Neuronal stem cell (in vitro differentiated cells): ENCODE measurements around the gene ADCY7.

Experiments
- DNase-seq: peaks from one replicate; pipeline ENCODE4 v3.0.0-alpha.2; 2013; ENCODE audit warnings: low spot score
- H2AFZ ChIP-seq: one replicate; pipeline ENCODE4 v1.6.1; 2013; ENCODE audit warnings: mild to moderate bottlenecking, low read length, inconsistent platforms
- H2AK5ac ChIP-seq: 2 replicates; pipeline ENCODE4 v1.6.1; 2013; ENCODE audit warnings: low read depth, mild to moderate bottlenecking, inconsistent platforms, low read length, moderate library complexity, mixed read lengths
- H2BK120ac ChIP-seq: 2 replicates; pipeline ENCODE4 v1.6.1; 2013; ENCODE audit warnings: low read depth, mild to moderate bottlenecking, inconsistent platforms, low read length, moderate library complexity, mixed read lengths
- H2BK12ac ChIP-seq: one replicate; pipeline ENCODE4 v1.6.1; 2013; ENCODE audit warnings: low read length, inconsistent platforms
- H2BK15ac ChIP-seq: 2 replicates; pipeline ENCODE4 v1.6.1; 2013; ENCODE audit warnings: mild to moderate bottlenecking, low read length, inconsistent platforms, mixed read lengths
- H2BK5ac ChIP-seq: one replicate; pipeline ENCODE4 v1.6.1; 2013; ENCODE audit warnings: inconsistent platforms, mild to moderate bottlenecking, low read length, moderate library complexity
- H3K14ac ChIP-seq: one replicate; pipeline ENCODE4 v1.6.1; 2013; ENCODE audit warnings: low read length, inconsistent platforms
- H3K18ac ChIP-seq: 2 replicates; pipeline ENCODE4 v1.6.1; 2013; ENCODE audit warnings: low read length, inconsistent platforms
- H3K23ac ChIP-seq: 2 replicates; pipeline ENCODE4 v1.6.1; 2013; ENCODE audit warnings: low read depth, mild to moderate bottlenecking, mixed read lengths, low read length, inconsistent platforms; ENCODE audit not compliant: poor library complexity
- H3K27ac ChIP-seq: replicated peaks from 3 replicates; pipeline ENCODE4 v1.5.1; 2013; ENCODE audit warnings: low read length, inconsistent platforms
- H3K27me3 ChIP-seq, 3 experiments: 2 replicates each; pipeline ENCODE4 v1.6.1; 2013; ENCODE audit warnings: low read length in 3 of 3, mild to moderate bottlenecking in 2 of 3, inconsistent platforms in 1 of 3, low read depth in 1 of 3, mixed read lengths in 1 of 3, moderate library complexity in 1 of 3; ENCODE audit not compliant: control insufficient read depth in 3 of 3, insufficient read depth in 3 of 3
- H3K36me3 ChIP-seq, 2 donors: replicated peaks in 1 of 2; 2 replicates each; pipeline ENCODE4 v1.6.1; 2013; ENCODE audit warnings: low read length in 2 of 2; ENCODE audit not compliant: control insufficient read depth in 2 of 2, insufficient read depth in 2 of 2
- H3K4ac ChIP-seq: 2 replicates; pipeline ENCODE4 v1.6.1; 2013; ENCODE audit warnings: inconsistent platforms, mild to moderate bottlenecking, low read length, moderate library complexity
- H3K4me1 ChIP-seq, 2 donors: 1 replicate in 1 of 2; 2 replicates in 1 of 2; pipeline ENCODE4 v1.6.1; 2013; ENCODE audit warnings: low read length in 2 of 2, low read depth in 1 of 2; ENCODE audit not compliant: control insufficient read depth in 2 of 2, insufficient read depth in 1 of 2
- H3K4me2 ChIP-seq: one replicate; pipeline ENCODE4 v1.6.1; 2013; ENCODE audit warnings: mild to moderate bottlenecking, low read length, inconsistent platforms; ENCODE audit not compliant: insufficient read depth, poor library complexity, severe bottlenecking
- H3K4me3 ChIP-seq, 2 donors: 2 replicates each; pipeline ENCODE4 v1.5.1; 2013; ENCODE audit warnings: low read length in 2 of 2, mild to moderate bottlenecking in 2 of 2, inconsistent platforms in 1 of 2, moderate library complexity in 1 of 2
- H3K79me1 ChIP-seq: one replicate; pipeline ENCODE4 v1.6.1; 2013; ENCODE audit warnings: low read depth, mild to moderate bottlenecking, inconsistent platforms, low read length, moderate library complexity
- H3K9ac ChIP-seq: one replicate; pipeline ENCODE4 v1.6.1; 2013; ENCODE audit warnings: mild to moderate bottlenecking, low read depth, low read length, inconsistent platforms; ENCODE audit not compliant: poor library complexity
- H3K9me3 ChIP-seq, 2 donors: replicated peaks in 1 of 2; 2 replicates each; pipeline versions ENCODE3 to v1.6.1; 2013; ENCODE audit warnings: low read length in 2 of 2, mild to moderate bottlenecking in 2 of 2, inconsistent platforms in 1 of 2, low read depth in 1 of 2, mixed read lengths in 1 of 2, moderate library complexity in 1 of 2; ENCODE audit not compliant: control insufficient read depth in 2 of 2, insufficient read depth in 1 of 2
- H4K8ac ChIP-seq: one replicate; pipeline ENCODE4 v1.6.1; 2013; ENCODE audit warnings: low read depth, mild to moderate bottlenecking, inconsistent platforms, low read length, moderate library complexity
- H4K91ac ChIP-seq: one replicate; pipeline ENCODE4 v1.6.1; 2013; ENCODE audit warnings: low read length, low read depth, mild to moderate bottlenecking, inconsistent platforms; ENCODE audit not compliant: poor library complexity
- WGBS, 2 donors: extraction: QIAGEN DNeasy Blood & Tissue Kit; methylation state at CpG; one replicate each; pipeline ENCODE4 v1.1.7; 2013; ENCODE audit warnings: missing lambda C conversion rate in 2 of 2, mixed read lengths in 1 of 2; ENCODE audit not compliant: insufficient read length in 2 of 2, insufficient replicate concordance in 1 of 2; ENCODE audit errors: extremely low coverage in 2 of 2; 5-methylcytosine and 5-hydroxymethylcytosine counted together

Gene ADCY7

DNA sequence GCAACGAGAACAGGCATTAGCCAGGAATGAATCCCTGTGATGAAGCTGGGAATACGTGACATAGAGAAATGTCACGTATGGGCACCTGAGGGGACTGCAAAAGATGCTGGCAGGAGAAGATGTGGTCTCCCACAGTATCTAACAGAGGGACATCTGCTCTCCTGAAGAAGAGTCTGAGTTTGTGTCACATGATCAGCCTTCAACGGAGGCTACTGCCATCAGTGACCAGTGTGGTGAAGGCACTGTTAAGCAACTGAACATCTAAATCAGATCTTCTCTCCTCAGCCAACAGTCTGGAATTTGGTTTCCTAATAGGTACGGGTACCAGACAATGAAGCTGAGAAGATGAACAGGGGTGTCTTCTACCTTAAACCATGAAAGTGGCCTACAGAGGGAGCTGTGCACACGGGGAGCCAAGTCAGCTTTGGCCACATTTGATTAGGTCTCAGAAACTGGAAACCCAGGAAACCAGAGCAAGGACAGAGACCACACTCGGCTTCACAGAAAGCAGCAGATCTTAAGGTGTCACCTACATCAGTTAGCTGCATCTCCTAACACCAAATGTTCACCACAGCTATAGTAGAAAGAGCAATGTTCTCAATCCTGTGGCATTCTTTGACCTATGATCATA is 60.6 kb downstream of the ADCY7 start:
- WGBS, 2 donors = no CpG with 5 or more reads among the region's 7 CpGs
- no peak overlapping the region for H2BK120ac ChIP-seq

GRCh38 chr16:50329446-50330189 is 63.3 kb downstream of the ADCY7 start:
- no peak overlapping the region for H2AK5ac ChIP-seq
- no peak overlapping the region for H2BK5ac ChIP-seq
- no peak overlapping the region for H3K14ac ChIP-seq
- no peak overlapping the region for H3K4ac ChIP-seq
- no peak overlapping the region for H2AFZ ChIP-seq
- peak overlapping the region in 1 of 2 donors; percentile 2 for H3K4me3 ChIP-seq
- no peak overlapping the region for H2BK12ac ChIP-seq
- WGBS, 2 donors = no CpG with 5 or more reads among the region's 11 CpGs
- no peak for DNase-seq
- H3K79me1 ChIP-seq = no peaks in the 10 kb centered on the region
- H3K23ac ChIP-seq = no peak overlapping the region
- H3K9ac ChIP-seq = no peak overlapping the region
- no peak overlapping the region for H3K27ac ChIP-seq
- no peak overlapping the region for H2BK15ac ChIP-seq
- no peaks in the 10 kb centered on the region for H3K27me3 ChIP-seq
- H4K8ac ChIP-seq = no peak overlapping the region
- peaks cover 24 to 97% of the 10 kb centered on the region in 2 donors for H3K36me3 ChIP-seq
- H3K18ac ChIP-seq = no peak overlapping the region
- H4K91ac ChIP-seq = no peak overlapping the region
- H3K9me3 ChIP-seq = peaks cover 0 to 3% of the 10 kb centered on the region in 2 donors
- H3K4me2 ChIP-seq = no peak overlapping the region
- no peaks in the 10 kb centered on the region for H3K4me1 ChIP-seq
- no peak overlapping the region for H2BK120ac ChIP-seq

More for the DNA sequence above, 60.6 kb downstream of the ADCY7 start:
- H3K9ac ChIP-seq = no peak overlapping the region
- H2AK5ac ChIP-seq = no peak overlapping the region
- no peak overlapping the region for H4K91ac ChIP-seq
- peak; percentile 8 for DNase-seq
- H3K4ac ChIP-seq = no peak overlapping the region
- no peak overlapping the region for H2BK15ac ChIP-seq
- H3K27ac ChIP-seq = no peak overlapping the region
- no peaks in the 10 kb centered on the region for H3K4me1 ChIP-seq
- H3K79me1 ChIP-seq = no peaks in the 10 kb centered on the region
- H3K4me3 ChIP-seq = no peak overlapping the region
- H3K23ac ChIP-seq = no peak overlapping the region
- no peak overlapping the region for H3K14ac ChIP-seq
- H3K18ac ChIP-seq = no peak overlapping the region
- no peaks in the 10 kb centered on the region for H3K9me3 ChIP-seq
- no peak overlapping the region for H4K8ac ChIP-seq
- no peak overlapping the region for H2BK12ac ChIP-seq
- no peak overlapping the region for H2AFZ ChIP-seq
- no peaks in the 10 kb centered on the region for H3K27me3 ChIP-seq
- H2BK5ac ChIP-seq = no peak overlapping the region
- peaks cover 29 to 97% of the 10 kb centered on the region in 2 donors for H3K36me3 ChIP-seq
- H3K4me2 ChIP-seq = no peak overlapping the region

DNA sequence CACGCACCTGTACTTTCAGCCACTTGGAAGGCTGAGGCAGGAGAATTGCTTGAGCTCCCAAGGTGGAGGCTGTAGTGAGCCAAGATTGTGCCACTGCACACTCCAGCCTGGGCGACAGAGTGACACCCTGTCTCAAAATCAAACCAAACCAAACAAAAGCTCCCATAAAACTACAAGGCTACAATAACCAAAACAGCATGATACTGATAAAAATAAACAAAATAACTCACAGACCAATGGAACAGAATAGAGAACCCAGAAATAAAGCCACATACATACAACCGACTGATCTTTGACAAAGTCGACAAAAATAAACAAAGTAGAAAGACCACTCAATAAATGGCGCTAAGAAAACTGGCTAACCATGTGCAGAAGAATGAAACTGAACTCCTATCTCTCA is 65.2 kb downstream of the ADCY7 start:
- Histone ChIP-seq H3K9ac (no peak overlapping the region), H3K18ac (no peak overlapping the region), H2AFZ (no peak overlapping the region), H2BK120ac (no peak overlapping the region), H4K8ac (no peak overlapping the region), H3K27ac (no peak overlapping the region), H4K91ac (no peak overlapping the region), H2BK15ac (no peak overlapping the region), H3K4me1 (no peaks in the 10 kb centered on the region), H2AK5ac (no peak overlapping the region), H3K27me3 (no peaks in the 10 kb centered on the region), H3K4me3 (no peak overlapping the region), H3K4me2 (no peak overlapping the region), H3K14ac (no peak overlapping the region), H3K36me3 (peaks cover 22 to 96% of the 10 kb centered on the region in 2 donors), H3K9me3 (peaks cover 0 to 3% of the 10 kb centered on the region in 2 donors), H2BK12ac (no peak overlapping the region), H3K23ac (no peak overlapping the region), H2BK5ac (no peak overlapping the region), H3K4ac (no peak overlapping the region), H3K79me1 (no peaks in the 10 kb centered on the region)
- DNase-seq = no peak
- WGBS, 2 donors = no CpG with 5 or more reads among the region's 5 CpGs

DNA sequence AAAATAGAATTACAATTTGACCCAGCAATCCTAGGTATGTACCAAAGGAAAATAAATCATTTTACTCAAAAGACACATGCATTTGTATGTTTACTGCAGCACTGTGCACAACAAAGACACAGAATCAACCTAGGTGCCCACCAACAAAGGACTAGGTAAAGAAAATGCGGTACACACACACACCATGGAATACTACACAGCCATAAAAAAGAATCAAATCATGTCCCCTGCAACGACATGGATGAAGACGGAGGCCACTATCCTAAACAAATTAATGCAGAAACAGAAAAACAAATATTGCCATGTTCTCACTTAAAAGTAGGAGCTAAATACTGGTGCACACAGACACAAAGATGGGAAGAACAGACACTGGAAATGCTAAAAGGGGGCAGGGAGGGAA is 66.2 kb downstream of the ADCY7 start:
- Histone ChIP-seq H3K14ac (no peak overlapping the region), H2BK120ac (no peak overlapping the region), H3K4me1 (no peaks in the 10 kb centered on the region), H4K8ac (no peak overlapping the region), H3K4me2 (no peak overlapping the region), H3K18ac (no peak overlapping the region), H3K4me3 (no peak overlapping the region), H2BK15ac (no peak overlapping the region), H3K27me3 (no peaks in the 10 kb centered on the region), H3K4ac (no peak overlapping the region), H3K23ac (no peak overlapping the region), H3K27ac (no peak overlapping the region), H2AK5ac (no peak overlapping the region), H3K36me3 (peaks cover 17 to 95% of the 10 kb centered on the region in 2 donors), H3K9me3 (peaks cover 0 to 3% of the 10 kb centered on the region in 2 donors), H4K91ac (no peak overlapping the region), H2AFZ (no peak overlapping the region), H2BK12ac (no peak overlapping the region), H2BK5ac (no peak overlapping the region), H3K9ac (no peak overlapping the region), H3K79me1 (no peaks in the 10 kb centered on the region)
- DNase-seq = no peak
- no CpG with 5 or more reads among the region's 3 CpGs for WGBS, 2 donors
